ENCODE measurements around the gene GATAD1. TPM values are rescaled to one million over a fixed set of nuclear protein-coding genes. Genes with fewer than 3 reads are reported as not detected.
"Not testable (repeated sequence)": the region's sequence is repeated elsewhere in the genome, so short reads cannot be mapped to it uniquely, and the experiment has no call there.

Gene GATAD1
- polyA plus RNA-seq, 5 donors = 45.3 to 76.5 (median 57.8) TPM

GRCh38 chr7:92433019-92433418 lies 14.3 kb upstream of the GATAD1 start:
- no peak for DNase-seq

GRCh38 chr7:92435542-92435941 lies 11.7 kb upstream of the GATAD1 start:
- no peak for DNase-seq

- no peak for DNase-seq
Observed at GRCh38 chr7:92436612-92437445, 10.5 kb upstream of the GATAD1 start.

- DNase-seq = no peak
Observed at GRCh38 chr7:92437956-92438491, 9.3 kb upstream of the GATAD1 start.

GRCh38 chr7:92442720-92443119 lies 4.6 kb upstream of the GATAD1 start:
- not testable (repeated sequence) for DNase-seq

GRCh38 chr7:92446869-92447344 lies 375 bp upstream of the GATAD1 start:
- no peak for DNase-seq

- peak; percentile 59 to 62 for DNase-seq
Observed at GRCh38 chr7:92448205-92448747, 994 bp downstream of the GATAD1 start.

GRCh38 chr7:92451645-92452044 lies 4.4 kb downstream of the GATAD1 start:
- no peak for DNase-seq

GRCh38 chr7:92456236-92456635 lies 9.0 kb downstream of the GATAD1 start:
- DNase-seq = no peak

- no peak for DNase-seq
Observed at GRCh38 chr7:92460109-92460508, 12.8 kb downstream of the GATAD1 start.

- no peak for DNase-seq
Observed at GRCh38 chr7:92460510-92460909, 13.2 kb downstream of the GATAD1 start.

- peak in 1 of 2 donors; percentile 21 for DNase-seq
Observed at GRCh38 chr7:92461027-92462003, 14.0 kb downstream of the GATAD1 start.

GRCh38 chr7:92462560-92462959 lies 15.3 kb downstream of the GATAD1 start:
- DNase-seq = no peak

- DNase-seq = no peak
Observed at GRCh38 chr7:92464515-92464914, 17.2 kb downstream of the GATAD1 start.

- no peak for DNase-seq
Observed at GRCh38 chr7:92466682-92467081, 19.4 kb downstream of the GATAD1 start.

- DNase-seq = not testable (repeated sequence)
Observed at GRCh38 chr7:92468589-92468988, 21.3 kb downstream of the GATAD1 start.

GRCh38 chr7:92473989-92474388 lies 26.7 kb downstream of the GATAD1 start:
- not testable (repeated sequence) for DNase-seq

GRCh38 chr7:92475261-92475770 lies 28.0 kb downstream of the GATAD1 start:
- DNase-seq = not testable (repeated sequence)

- not testable (repeated sequence) for DNase-seq
Observed at GRCh38 chr7:92475851-92476590, 28.7 kb downstream of the GATAD1 start.

- not testable (repeated sequence) for DNase-seq
Observed at GRCh38 chr7:92477681-92478080, 30.4 kb downstream of the GATAD1 start, which contains the start of gene ERVW-1. Gene ERVW-1 (minus strand): TSS chr7:92477946. CDS start chr7:92470381, 7,565 bp downstream.

GRCh38 chr7:92478095-92478494 lies 30.8 kb downstream of the GATAD1 start:
- DNase-seq = no peak

Data from right lung (tissue), 5 donors.